Esophagus muscularis mucosa (tissue), 4 donors: ENCODE measurements around the gene GLB1L.
A peak's percentile ranks its signal among the peaks of the same experiment; 100 is the strongest.

Experiments used
- EP300 ChIP-seq: sonication (generic); formaldehyde crosslinking; IDR thresholded peaks from one replicate; pipeline ENCODE4 v1.6.1; 2017; ENCODE audit warnings: antibody characterized with exemption
- POLR2AphosphoS5 ChIP-seq, 2 donors: sonication (generic); formaldehyde crosslinking; IDR thresholded peaks; one replicate each; pipeline ENCODE4 v1.6.1; 2017; ENCODE audit warnings: antibody characterized with exemption in 2 of 2
- TF ChIP-seq, protein P1 (sequence below), 3 experiments: fragments of 200-600 bp in 2 of 3; fragments of 450-650 bp in 1 of 3; sonication (generic) in 2 of 3; IDR thresholded peaks; one replicate each; pipeline ENCODE4 v1.5.1; 2017 to 2019; ENCODE audit warnings: antibody characterized with exemption in 3 of 3, mild to moderate bottlenecking in 2 of 3, moderate library complexity in 1 of 3

GRCh38 chr2:219229305-219230058, 15.8 kb downstream of the GLB1L start, which contains the start of the genes ANKZF1 and ATG9A:
- TF ChIP-seq, protein P1, sequence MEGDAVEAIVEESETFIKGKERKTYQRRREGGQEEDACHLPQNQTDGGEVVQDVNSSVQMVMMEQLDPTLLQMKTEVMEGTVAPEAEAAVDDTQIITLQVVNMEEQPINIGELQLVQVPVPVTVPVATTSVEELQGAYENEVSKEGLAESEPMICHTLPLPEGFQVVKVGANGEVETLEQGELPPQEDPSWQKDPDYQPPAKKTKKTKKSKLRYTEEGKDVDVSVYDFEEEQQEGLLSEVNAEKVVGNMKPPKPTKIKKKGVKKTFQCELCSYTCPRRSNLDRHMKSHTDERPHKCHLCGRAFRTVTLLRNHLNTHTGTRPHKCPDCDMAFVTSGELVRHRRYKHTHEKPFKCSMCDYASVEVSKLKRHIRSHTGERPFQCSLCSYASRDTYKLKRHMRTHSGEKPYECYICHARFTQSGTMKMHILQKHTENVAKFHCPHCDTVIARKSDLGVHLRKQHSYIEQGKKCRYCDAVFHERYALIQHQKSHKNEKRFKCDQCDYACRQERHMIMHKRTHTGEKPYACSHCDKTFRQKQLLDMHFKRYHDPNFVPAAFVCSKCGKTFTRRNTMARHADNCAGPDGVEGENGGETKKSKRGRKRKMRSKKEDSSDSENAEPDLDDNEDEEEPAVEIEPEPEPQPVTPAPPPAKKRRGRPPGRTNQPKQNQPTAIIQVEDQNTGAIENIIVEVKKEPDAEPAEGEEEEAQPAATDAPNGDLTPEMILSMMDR (IDR thresholded peaks at IDR 0.05), result no peak
- TF ChIP-seq EP300, result peak; percentile 28
- TF ChIP-seq POLR2AphosphoS5 (IDR thresholded peaks at IDR 0.05), result peak; percentile 96 to 98
